HCT116 (cell line): ENCODE data around the gene INCENP. TPM values are rescaled to one million over a fixed set of nuclear protein-coding genes. Genes with fewer than 3 reads are reported as not detected.

ENCODE experiments used
- ATAC-seq: fragments of 200-7000 bp; cut with Tn5 transposase; 2 replicates; pipeline ENCODE4 v1.9.1; 2020; ENCODE audit warnings: mild to moderate bottlenecking, moderate library complexity
- BruUV-seq: library from RNA; stranded (reverse); fragments of 400-500 nt; replicated peaks from 2 replicates; lab custom pipeline; 2021; lab: Mats Ljungman, UMichigan
- CTCF ChIA-PET: fragments of 300-600 bp; sonication (Branson Sonifier 250); formaldehyde crosslinking; loops from one replicate; lab custom pipeline; 2021; ENCODE audit warnings: antibody characterized with exemption; lab: Charles Lee
- POLR2A ChIA-PET: fragments of 300-600, 350-600 bp; sonication (Branson Sonifier 250); formaldehyde crosslinking; loops from one replicate; lab custom pipeline; 2021; ENCODE audit warnings: antibody characterized with exemption; lab: Charles Lee
- RAD21 ChIA-PET, 2 experiments: fragments of 300-600 bp; sonication (Branson Sonifier 250); formaldehyde crosslinking; loops; one replicate each; lab custom pipeline; 2023; ENCODE audit warnings: low total read pairs in 2 of 2; ENCODE audit not compliant: uncharacterized antibody in 2 of 2, unreplicated experiment in 2 of 2, low non-redundant PET in 1 of 2; lab: Charles Lee
- DNase-seq: peaks from one replicate; pipeline ENCODE4 v3.0.0-alpha.2; 2010; ENCODE audit warnings: low read depth, low spot score
- H2AFZ ChIP-seq: fragments of 200-600 bp; shearing (Covaris generic), sonication (generic); 2 replicates; pipeline ENCODE4 v1.6.1; 2017; ENCODE audit warnings: low read depth, mixed run types, mixed read lengths, antibody characterized with exemption, low read length; ENCODE audit not compliant: poor library complexity, severe bottlenecking
- H3K27ac ChIP-seq: 2 replicates; pipeline ENCODE4 v1.5.1; 2012; ENCODE audit warnings: low read depth, low read length
- H3K27me3 ChIP-seq: fragments of 200-600 bp; sonication (generic); 2 replicates; pipeline ENCODE4 v1.6.1; 2016; ENCODE audit warnings: mixed run types, low read length, mixed read lengths; ENCODE audit not compliant: insufficient read depth
- H3K36me3 ChIP-seq, 2 experiments: fragments of 200-500 bp in 1 of 2; fragments of 200-600 bp in 1 of 2; sonication (Bioruptor generic) in 1 of 2; sonication (generic) in 1 of 2; 2 replicates each; pipeline versions ENCODE4 v1.5.1 to v1.6.1; 2014 to 2016; ENCODE audit warnings: low read length in 2 of 2, inconsistent platforms in 1 of 2, mixed read lengths in 1 of 2, mixed run types in 1 of 2; ENCODE audit not compliant: insufficient read depth in 2 of 2, control insufficient read depth in 1 of 2
- H3K4me1 ChIP-seq, 2 experiments: fragments of 200-600 bp in 1 of 2; sonication (generic) in 1 of 2; 2 replicates each; pipeline versions ENCODE4 v1.5.1 to v1.6.1; 2012 to 2017; ENCODE audit warnings: low read length in 2 of 2, inconsistent platforms in 1 of 2, mild to moderate bottlenecking in 1 of 2, mixed read lengths in 1 of 2, mixed run types in 1 of 2, moderate library complexity in 1 of 2; ENCODE audit not compliant: insufficient read depth in 2 of 2, control insufficient read depth in 1 of 2
- H3K4me2 ChIP-seq: fragments of 200-600 bp; sonication (generic); 2 replicates; pipeline ENCODE4 v1.6.1; 2017; ENCODE audit warnings: mixed run types, low read length, mixed read lengths
- H3K4me3 ChIP-seq, 2 experiments: fragments of 200-600 bp in 1 of 2; sonication (generic) in 1 of 2; replicated peaks in 1 of 2; 2 replicates each; pipeline ENCODE4 v1.5.1; 2011 to 2016; ENCODE audit warnings: low read length in 2 of 2, control low read depth in 1 of 2, low read depth in 1 of 2, mild to moderate bottlenecking in 1 of 2, mixed read lengths in 1 of 2, mixed run types in 1 of 2
- H3K79me2 ChIP-seq: fragments of 200-600 bp; sonication (generic); 2 replicates; pipeline ENCODE4 v1.6.1; 2017; ENCODE audit warnings: mild to moderate bottlenecking, mixed run types, low read length, moderate library complexity, mixed read lengths; ENCODE audit not compliant: insufficient read depth
- H3K9ac ChIP-seq: fragments of 200-600 bp; sonication (generic); 2 replicates; pipeline ENCODE4 v1.6.1; 2016; ENCODE audit warnings: low read length, mixed read lengths
- H3K9me2 ChIP-seq: fragments of 200-600 bp; sonication (generic), shearing (Covaris generic); 2 replicates; pipeline ENCODE4 v1.6.1; 2017; ENCODE audit warnings: mixed run types, mild to moderate bottlenecking, moderate library complexity; ENCODE audit not compliant: insufficient read depth
- H3K9me3 ChIP-seq, 2 experiments: fragments of 200-500 bp in 1 of 2; fragments of 200-600 bp in 1 of 2; sonication (Bioruptor generic) in 1 of 2; sonication (generic) in 1 of 2; 2 replicates each; pipeline ENCODE4 v1.6.1; 2014 to 2017; ENCODE audit warnings: low read length in 2 of 2, mixed read lengths in 2 of 2, inconsistent platforms in 1 of 2, low read depth in 1 of 2, mild to moderate bottlenecking in 1 of 2, mixed run types in 1 of 2, moderate library complexity in 1 of 2; ENCODE audit not compliant: control insufficient read depth in 1 of 2, insufficient read depth in 1 of 2
- H4K20me1 ChIP-seq: fragments of 200-600 bp; sonication (generic), shearing (Covaris generic); 2 replicates; pipeline ENCODE4 v1.6.1; 2017; ENCODE audit warnings: mixed run types, mild to moderate bottlenecking, moderate library complexity; ENCODE audit not compliant: insufficient read depth
- ATF3 ChIP-seq: IDR thresholded peaks from 2 replicates; pipeline ENCODE4 v1.6.1; 2012
- CBX3 ChIP-seq: IDR thresholded peaks from 2 replicates; pipeline ENCODE4 v1.6.1; 2012; ENCODE audit warnings: low read depth
- CEBPB ChIP-seq: IDR thresholded peaks from 2 replicates; pipeline ENCODE4 v1.6.1; 2012; ENCODE audit warnings: low read depth
- CTCF ChIP-seq, 3 experiments: fragments of 200-600 bp in 1 of 3; sonication (generic) in 1 of 3; IDR thresholded peaks in 2 of 3; conservative IDR thresholded peaks in 1 of 3; 2 replicates each; pipeline ENCODE4 v1.5.1; 2012 to 2017; ENCODE audit warnings: low read depth in 2 of 3, low read length in 2 of 3, antibody characterized with exemption in 1 of 3, borderline replicate concordance in 1 of 3, control low read depth in 1 of 3, mild to moderate bottlenecking in 1 of 3, mixed read lengths in 1 of 3, mixed run types in 1 of 3, moderate library complexity in 1 of 3; ENCODE audit not compliant: insufficient read depth in 1 of 3
- ELF1 ChIP-seq: IDR thresholded peaks from 2 replicates; pipeline ENCODE4 v1.6.1; 2012; ENCODE audit warnings: low read depth, borderline replicate concordance
- EZH2 ChIP-seq: fragments of 200-600 bp; sonication (generic); IDR thresholded peaks from 2 replicates; pipeline ENCODE4 v1.6.1; 2017; ENCODE audit warnings: antibody characterized with exemption, mixed run types
- EZH2phosphoT487 ChIP-seq: fragments of 200-600 bp; IDR thresholded peaks from 2 replicates; pipeline ENCODE4 v1.6.1; 2018; ENCODE audit warnings: antibody characterized with exemption, borderline replicate concordance
- FOSL1 ChIP-seq: IDR thresholded peaks from 2 replicates; pipeline ENCODE4 v1.6.1; 2012; ENCODE audit warnings: low read depth
- JUND ChIP-seq: IDR thresholded peaks from 2 replicates; pipeline ENCODE4 v1.6.1; 2012
- POLR2A ChIP-seq: IDR thresholded peaks from 2 replicates; pipeline ENCODE4 v1.7.0; 2011; ENCODE audit warnings: borderline replicate concordance; ENCODE audit not compliant: insufficient read depth, insufficient read length; ENCODE audit errors: extremely low read depth
- POLR2AphosphoS5 ChIP-seq: IDR thresholded peaks from 2 replicates; pipeline ENCODE4 v1.6.1; 2011; ENCODE audit warnings: mild to moderate bottlenecking, low read depth, low read length, moderate library complexity
- SP1 ChIP-seq: IDR thresholded peaks from 2 replicates; pipeline ENCODE4 v1.6.1; 2012; ENCODE audit warnings: low read depth
- SRF ChIP-seq: IDR thresholded peaks from 2 replicates; pipeline ENCODE4 v1.6.1; 2012; ENCODE audit warnings: low read depth
- TCF7L2 ChIP-seq: IDR thresholded peaks from 2 replicates; pipeline ENCODE4 v1.7.0; 2011; ENCODE audit warnings: borderline replicate concordance, inconsistent platforms; ENCODE audit not compliant: insufficient read depth, insufficient read length; ENCODE audit errors: extremely low read depth
- ZBTB33 ChIP-seq: IDR thresholded peaks from 2 replicates; pipeline ENCODE4 v1.6.1; 2011; ENCODE audit warnings: mild to moderate bottlenecking, low read length, moderate library complexity; ENCODE audit not compliant: insufficient replicate concordance; ENCODE audit errors: extremely low read depth
- ZFX ChIP-seq: fragments of 450-650 bp; IDR thresholded peaks from 2 replicates; pipeline ENCODE4 v1.6.1; 2017
- ZNF274 ChIP-seq: fragments of 200-500 bp; sonication (Bioruptor generic); IDR thresholded peaks from 2 replicates; pipeline ENCODE4 v1.6.1; 2014; ENCODE audit warnings: mild to moderate bottlenecking, low read depth, low read length, inconsistent platforms
- intact Hi-C: fragments of 100-400 bp; cut with micrococcal nuclease; formaldehyde crosslinking; loops from 2 replicates; pipeline ENCODE4 v1.10.0; 2022
- total RNA-seq: library from RNA; stranded (reverse); gene quantifications from one replicate; pipeline ENCODE4 v1.2.1, GENCODE V29; 2021; ENCODE audit not compliant: unreplicated experiment

Gene INCENP
- total RNA-seq, 1 experiment from 2014 or later, result 118 TPM

- no peak for TF ChIP-seq ZFX
- no peak for TF ChIP-seq CEBPB
- no peak for TF ChIP-seq ELF1
- no peak for TF ChIP-seq JUND
- TF ChIP-seq ZNF274, result no peak
- TF ChIP-seq POLR2A, result no peak
- TF ChIP-seq ZBTB33, result no peak
Observed at GRCh38 chr11:62116451-62116850, 7.4 kb upstream of the INCENP start (continued).

GRCh38 chr11:62119569-62119968 lies 4.2 kb upstream of the INCENP start:
- Histone ChIP-seq H3K27me3 (no peaks in the 10 kb centered on the region), H3K4me1 (peaks cover 0 to 7% of the 10 kb centered on the region in 2 experiments; a peak in 1 of 4 replicates), H3K9me2 (no peaks in the 10 kb centered on the region), H2AFZ (no peak overlapping the region)
- CTCF ChIA-PET, result interaction anchor here (1.5 kb wide), 1 partner anchor 12 kb away, joined by 4 read pairs; no protein-coding TSS in a partner anchor
- ATAC-seq, result no peak
- RAD21 ChIA-PET, result no interaction called here
- POLR2A ChIA-PET, result no interaction called here
- TF ChIP-seq SP1 (no peak), ATF3 (no peak), ZBTB33 (no peak), POLR2AphosphoS5 (no peak), CTCF (IDR thresholded peaks at IDR 0.05 in 2 of 3, conservative IDR thresholded peaks at IDR 0.05 in 1 of 3; ENCODE audit: borderline replicate concordance in 1 of 3, insufficient read depth in 1 of 3, low read depth in 2 of 3, low read length in 2 of 3) (no peak), EZH2phosphoT487 (no peak), EZH2 (no peak), ZFX (no peak), ELF1 (no peak), SRF (no peak), TCF7L2 (no peak), JUND (no peak), FOSL1 (no peak), POLR2A (no peak), CBX3 (no peak), CEBPB (no peak), ZNF274 (no peak)
- TF ChIP-seq, all 23 proteins: peak for 0
- BruUV-seq, result no TSS peak
- Histone ChIP-seq H3K4me2 (no peak overlapping the region), H3K9ac (no peak overlapping the region), H4K20me1 (no peaks in the 10 kb centered on the region), H3K4me3 (no peak overlapping the region), H3K9me3 (peaks cover 4 to 5% of the 10 kb centered on the region in 2 experiments; a peak in 3 of 4 replicates), H3K27ac (no peak overlapping the region), H3K36me3 (no peaks in the 10 kb centered on the region), H3K79me2 (peaks cover 7% of the 10 kb centered on the region)
- DNase-seq, result no peak
- intact Hi-C loops, result no loop called here
